Gastroesophageal sphincter (tissue), 4 donors: ENCODE measurements around the gene PABPN1L. TPM values are rescaled to one million over a fixed set of nuclear protein-coding genes. Genes with fewer than 3 reads are reported as not detected.

ENCODE experiments used
- ATAC-seq: fragments of 150-250 bp; one replicate; pipeline ENCODE4 v1.9.1; 2016; ENCODE audit warnings: mild to moderate bottlenecking, moderate library complexity
- H3K27ac ChIP-seq, 4 donors: fragments of 200-600 bp; sonication (generic) in 3 of 4; 1 replicate in 3 of 4; 2 replicates in 1 of 4; pipeline ENCODE4 v1.5.1; 2016 to 2019
- H3K27me3 ChIP-seq: fragments of 200-600 bp; sonication (generic); one replicate; pipeline ENCODE4 v1.5.1; 2019
- H3K36me3 ChIP-seq, 2 donors: fragments of 200-600 bp; sonication (generic); one replicate each; pipeline ENCODE4 v1.5.1; 2019; ENCODE audit warnings: control low read depth in 1 of 2
- H3K4me1 ChIP-seq, 3 donors: fragments of 200-600 bp; sonication (generic); 1 replicate in 2 of 3; 2 replicates in 1 of 3; pipeline ENCODE4 v1.5.1; 2016 to 2019; ENCODE audit warnings: control low read depth in 2 of 3
- H3K4me3 ChIP-seq, 2 donors: fragments of 200-600 bp; sonication (generic); one replicate each; pipeline ENCODE4 v1.5.1; 2019; ENCODE audit warnings: mild to moderate bottlenecking in 1 of 2, moderate library complexity in 1 of 2
- H3K9me3 ChIP-seq, 3 donors: fragments of 200-600 bp; sonication (generic); one replicate each; pipeline ENCODE4 v1.5.1; 2017 to 2019; ENCODE audit warnings: control low read depth in 2 of 3
- CTCF ChIP-seq, 4 experiments: fragments of 200-600 bp in 2 of 4; fragments of 450-650 bp in 2 of 4; sonication (generic) in 1 of 4; IDR thresholded peaks; one replicate each; pipeline ENCODE4 v1.5.1; 2017 to 2019; ENCODE audit warnings: antibody characterized with exemption in 4 of 4, mild to moderate bottlenecking in 2 of 4, moderate library complexity in 2 of 4
- EP300 ChIP-seq: sonication (generic); formaldehyde crosslinking; IDR thresholded peaks from one replicate; pipeline ENCODE4 v1.6.1; 2017; ENCODE audit warnings: antibody characterized with exemption, mild to moderate bottlenecking
- POLR2A ChIP-seq, 2 donors: fragments of 450-650 bp; IDR thresholded peaks; one replicate each; pipeline ENCODE4 v1.6.1; 2017; ENCODE audit warnings: antibody characterized with exemption in 2 of 2, mild to moderate bottlenecking in 2 of 2, moderate library complexity in 1 of 2
- POLR2AphosphoS5 ChIP-seq: sonication (generic); formaldehyde crosslinking; IDR thresholded peaks from one replicate; pipeline ENCODE4 v1.6.1; 2017; ENCODE audit warnings: antibody characterized with exemption
- WGBS, 2 donors: methylation state at CpG; one replicate each; pipeline ENCODE4 v1.1.5; 2018; ENCODE audit warnings: low coverage in 1 of 2; 5-methylcytosine and 5-hydroxymethylcytosine counted together
- total RNA-seq, 4 donors: library from RNA; depleted of rRNA; stranded (reverse); fragments of >200 nt; gene quantifications; one replicate each; pipeline ENCODE4 v1.1.0, GENCODE V29; 2016

PABPN1L gene
- total RNA-seq, 4 donors from 2014 or later: 0.54 TPM; not detected in 3

DNA sequence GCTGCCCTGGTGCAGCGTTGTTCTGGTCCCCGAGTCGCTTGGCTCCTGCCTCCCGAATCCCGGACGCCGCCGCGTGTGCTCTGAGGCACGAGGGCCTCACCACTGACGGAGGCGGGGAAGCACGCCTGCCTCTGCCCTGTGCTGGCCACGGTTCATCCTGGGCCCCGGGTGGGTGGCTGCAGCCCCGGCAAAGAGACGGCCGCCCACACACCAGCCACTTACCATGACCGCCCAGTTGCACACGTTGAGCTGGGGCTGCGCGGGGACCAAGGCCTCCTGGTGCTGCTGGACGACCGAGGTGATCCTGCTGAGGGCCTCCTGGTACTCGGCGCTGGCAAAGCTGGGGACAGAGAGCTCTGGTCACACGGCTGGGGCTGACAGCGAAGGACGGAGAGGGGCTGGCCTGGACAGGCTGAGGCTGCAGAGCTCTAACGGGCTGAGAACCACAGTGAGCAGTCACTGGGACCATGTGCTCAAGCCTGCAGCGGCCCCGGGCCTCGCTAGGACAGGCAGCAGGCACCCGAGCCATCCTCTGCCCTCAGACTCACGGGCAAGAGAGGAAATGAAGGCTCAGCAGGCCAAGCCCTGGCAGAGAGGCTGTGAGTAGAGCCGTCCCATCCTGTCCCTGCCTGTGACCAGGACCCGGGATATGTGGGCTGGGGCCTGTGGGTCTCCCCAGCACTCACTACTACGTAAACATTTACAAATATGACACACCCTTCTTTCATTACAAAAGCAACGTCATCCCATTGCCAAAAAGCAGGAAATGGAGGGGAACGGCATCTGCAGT, 48.5 kb downstream of the PABPN1L start:
- Histone ChIP-seq H3K27ac (no peak overlapping the region), H3K4me3 (no peak overlapping the region), H3K4me1 (peaks cover 0 to 7% (median 3%) of the 10 kb centered on the region in 3 donors), H3K36me3 (peaks cover 0 to 28% of the 10 kb centered on the region in 2 donors), H3K27me3 (no peaks in the 10 kb centered on the region), H3K9me3 (no peaks in the 10 kb centered on the region)
- 63% methylated on average over 2 of the region's 40 CpGs; no CpG with 5 or more reads in 1 of the 2 donors for WGBS, 2 donors
- TF ChIP-seq POLR2AphosphoS5 (no peak), POLR2A (IDR thresholded peaks at IDR 0.05) (no peak), CTCF (IDR thresholded peaks at IDR 0.05) (no peak), EP300 (no peak)
- no peak for ATAC-seq

GRCh38 chr16:88816736-88817535, 49.5 kb downstream of the PABPN1L start:
- TF ChIP-seq EP300 (no peak), POLR2A (IDR thresholded peaks at IDR 0.05) (no peak), CTCF (IDR thresholded peaks at IDR 0.05) (no peak), POLR2AphosphoS5 (no peak)
- Histone ChIP-seq H3K27ac (no peak overlapping the region), H3K9me3 (no peaks in the 10 kb centered on the region), H3K4me3 (no peak overlapping the region), H3K36me3 (peaks cover 0 to 18% of the 10 kb centered on the region in 2 donors), H3K27me3 (no peaks in the 10 kb centered on the region), H3K4me1 (peaks cover 0 to 18% (median 7%) of the 10 kb centered on the region in 3 donors)
- ATAC-seq: no peak
- no CpG with 5 or more reads among the region's 41 CpGs for WGBS, 2 donors

- Histone ChIP-seq H3K36me3 (peaks cover 0 to 9% of the 10 kb centered on the region in 2 donors), H3K27me3 (no peaks in the 10 kb centered on the region), H3K4me1 (peaks cover 0 to 25% (median 7%) of the 10 kb centered on the region in 3 donors), H3K4me3 (no peak overlapping the region), H3K9me3 (no peaks in the 10 kb centered on the region), H3K27ac (no peak overlapping the region)
- WGBS, 2 donors: no CpG with 5 or more reads among the region's 19 CpGs
- peak in 3 of 4 experiments; percentile 41 to 67 (median 51) for TF ChIP-seq CTCF (IDR thresholded peaks at IDR 0.05)
- no peak for TF ChIP-seq POLR2A (IDR thresholded peaks at IDR 0.05)
- TF ChIP-seq POLR2AphosphoS5: no peak
- no peak for TF ChIP-seq EP300
- no peak for ATAC-seq
Measured at GRCh38 chr16:88815901-88816589, 50.4 kb downstream of the PABPN1L start.

DNA sequence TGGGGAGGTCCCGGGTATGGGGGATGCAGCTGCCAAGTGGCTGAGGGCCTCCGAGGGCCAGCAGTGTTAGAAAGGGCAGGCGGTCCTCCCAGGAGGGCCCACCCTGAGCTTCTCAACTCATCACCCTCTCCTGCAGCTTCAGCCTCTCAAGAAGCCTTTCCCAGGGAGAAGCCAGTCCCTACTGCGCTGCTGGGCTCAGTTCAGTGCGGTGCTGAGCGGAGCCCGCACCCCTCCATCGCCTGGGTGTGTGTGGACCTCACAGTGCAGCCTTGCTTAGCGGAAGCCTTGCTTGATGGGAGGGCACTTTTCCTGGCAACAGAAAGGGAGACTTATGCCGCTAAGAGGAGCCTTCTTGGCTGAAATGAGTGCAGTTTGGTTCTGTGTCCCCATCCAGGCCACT, 51.2 kb downstream of the PABPN1L start:
- Histone ChIP-seq H3K9me3 (no peaks in the 10 kb centered on the region), H3K27ac (no peak overlapping the region), H3K27me3 (no peaks in the 10 kb centered on the region), H3K4me1 (peaks cover 0 to 33% (median 15%) of the 10 kb centered on the region in 3 donors), H3K36me3 (peaks cover 0 to 2% of the 10 kb centered on the region in 2 donors), H3K4me3 (no peak overlapping the region)
- no peak for ATAC-seq
- TF ChIP-seq POLR2AphosphoS5: no peak
- no peak for TF ChIP-seq CTCF (IDR thresholded peaks at IDR 0.05)
- no peak for TF ChIP-seq POLR2A (IDR thresholded peaks at IDR 0.05)
- TF ChIP-seq EP300: no peak
- WGBS, 2 donors: 75% methylated on average over 5 of the region's 10 CpGs; no CpG with 5 or more reads in 1 of the 2 donors
